Calu3 (cell line): ENCODE data around the gene CACNA2D3. TPM values are rescaled to one million over a fixed set of nuclear protein-coding genes. Genes with fewer than 3 reads are reported as not detected.

ENCODE experiments used
- BruUV-seq: library from RNA; stranded (reverse); fragments of 400-500 nt; replicated peaks from 2 replicates; lab custom pipeline; 2021; lab: Mats Ljungman, UMichigan
- CTCF ChIA-PET: fragments of 300-600 bp; sonication (Branson Sonifier 250); formaldehyde crosslinking; loops from one replicate; lab custom pipeline; 2022; ENCODE audit warnings: antibody characterized with exemption; lab: Charles Lee
- DNase-seq: peaks from one replicate; pipeline ENCODE4 v3.0.0; 2022
- H3K27ac Mint-ChIP-seq: one replicate; pipeline ENCODE4 v1.8.0; 2022; ENCODE audit warnings: mixed read lengths; ENCODE audit not compliant: unreplicated experiment
- H3K27me3 Mint-ChIP-seq: one replicate; pipeline ENCODE4 v1.8.0; 2022; ENCODE audit warnings: mixed read lengths; ENCODE audit not compliant: unreplicated experiment
- H3K36me3 Mint-ChIP-seq: one replicate; pipeline ENCODE4 v1.8.0; 2022; ENCODE audit warnings: mild to moderate bottlenecking, moderate library complexity, mixed read lengths; ENCODE audit not compliant: insufficient read depth, unreplicated experiment
- H3K4me1 Mint-ChIP-seq: one replicate; pipeline ENCODE4 v1.8.0; 2022; ENCODE audit warnings: mild to moderate bottlenecking, low read depth, mixed read lengths; ENCODE audit not compliant: unreplicated experiment
- H3K4me3 Mint-ChIP-seq: one replicate; pipeline ENCODE4 v1.8.0; 2022; ENCODE audit warnings: mild to moderate bottlenecking, low read depth, moderate library complexity, mixed read lengths; ENCODE audit not compliant: unreplicated experiment
- H3K9me3 Mint-ChIP-seq: one replicate; pipeline ENCODE4 v1.8.0; 2022; ENCODE audit warnings: low read depth, mixed read lengths; ENCODE audit not compliant: unreplicated experiment
- CTCF ChIP-seq: fragments of 200-600 bp; IDR thresholded peaks from one replicate; pipeline ENCODE4 v1.8.0; 2022; ENCODE audit warnings: antibody characterized with exemption; ENCODE audit not compliant: unreplicated experiment
- intact Hi-C: fragments of 100-400 bp; cut with micrococcal nuclease; formaldehyde crosslinking; loops from one replicate; pipeline ENCODE4 v1.10.0; 2022; ENCODE audit not compliant: unreplicated experiment
- total RNA-seq: library from RNA; stranded (reverse); gene quantifications from 2 replicates; pipeline ENCODE4 v1.2.3, GENCODE V29; 2022

CACNA2D3 gene
- total RNA-seq, 1 experiment from 2014 or later = not detected

- H3K4me1 Mint-ChIP-seq = no peaks in the 10 kb centered on the region
- H3K4me3 Mint-ChIP-seq = no peak overlapping the region
- no peak for DNase-seq
- TF ChIP-seq CTCF = no peak
- no peak overlapping the region for H3K27ac Mint-ChIP-seq
- CTCF ChIA-PET = no interaction called here
- no TSS peak for BruUV-seq
- peaks cover 7% of the 10 kb centered on the region for H3K27me3 Mint-ChIP-seq
- no peaks in the 10 kb centered on the region for H3K36me3 Mint-ChIP-seq
- H3K9me3 Mint-ChIP-seq = peaks cover 2% of the 10 kb centered on the region
- intact Hi-C loops = no loop called here
These were observed 838.3 kb downstream of the CACNA2D3 start for GRCh38 chr3:54960701-54961100.

DNA sequence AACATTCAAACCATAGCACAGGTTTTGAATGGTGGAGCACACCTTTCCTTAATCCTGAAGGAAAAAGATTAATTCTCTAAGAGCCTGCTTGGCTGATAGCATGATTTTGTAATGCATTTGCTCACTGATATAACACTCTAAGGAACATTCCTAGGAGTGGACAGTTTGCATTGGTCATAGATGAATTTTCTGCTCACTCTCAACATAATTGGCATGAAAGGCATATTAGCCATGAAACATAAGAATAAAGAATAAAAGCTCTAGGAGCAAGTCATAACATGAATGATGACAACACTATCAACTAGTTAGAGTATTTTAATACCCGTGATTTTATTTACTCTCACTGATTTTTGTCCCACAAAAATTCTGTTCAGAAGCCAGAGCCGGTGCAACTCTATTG lies 839.8 kb downstream of the CACNA2D3 start:
- Mint-ChIP-seq H3K27me3 (peaks cover 13% of the 10 kb centered on the region), H3K36me3 (no peaks in the 10 kb centered on the region), H3K9me3 (peaks cover 4% of the 10 kb centered on the region), H3K27ac (no peak overlapping the region), H3K4me1 (no peaks in the 10 kb centered on the region), H3K4me3 (no peak overlapping the region)
- no peak for TF ChIP-seq CTCF
- intact Hi-C loops = no loop called here
- DNase-seq = no peak
- CTCF ChIA-PET = no interaction called here
- no TSS peak for BruUV-seq

- Mint-ChIP-seq H3K27ac (no peak overlapping the region), H3K4me1 (no peaks in the 10 kb centered on the region), H3K9me3 (peaks cover 4% of the 10 kb centered on the region), H3K27me3 (peaks cover 13% of the 10 kb centered on the region), H3K4me3 (no peak overlapping the region), H3K36me3 (no peaks in the 10 kb centered on the region)
- no peak for TF ChIP-seq CTCF
- CTCF ChIA-PET = no interaction called here
- DNase-seq = no peak
- BruUV-seq = no TSS peak
- intact Hi-C loops = no loop called here
These were observed 841.3 kb downstream of the CACNA2D3 start for GRCh38 chr3:54963641-54964040.

GRCh38 chr3:54964081-54964480 lies 841.7 kb downstream of the CACNA2D3 start:
- intact Hi-C loops = no loop called here
- Mint-ChIP-seq H3K36me3 (no peaks in the 10 kb centered on the region), H3K4me1 (no peaks in the 10 kb centered on the region), H3K4me3 (no peak overlapping the region), H3K27ac (no peak overlapping the region), H3K9me3 (peaks cover 4% of the 10 kb centered on the region), H3K27me3 (peaks cover 13% of the 10 kb centered on the region)
- BruUV-seq = no TSS peak
- CTCF ChIA-PET = no interaction called here
- DNase-seq = no peak
- no peak for TF ChIP-seq CTCF
